ENCODE results near the gene YIPF3. TPM values are rescaled to one million over a fixed set of nuclear protein-coding genes. Genes with fewer than 3 reads are reported as not detected.

Gene YIPF3
- total and polyA plus RNA-seq, 9 of the 15 experiments (the other 6 are each of a cell fraction or from before 2014, with no cell fraction given) = 27.5 to 75.3 (median 57.6) TPM

- in situ Hi-C loops (cut with MboI) = no loop called here
- WGBS (ENCODE audit: insufficient coverage, low coverage, missing lambda C conversion rate) = 71% methylated on average over 6 of the region's 6 CpGs
- Histone ChIP-seq H4K20me1 (replicated peaks; ENCODE audit: control insufficient read depth, insufficient read depth, low read length) (peaks cover 12% of the 10 kb centered on the region; the same call in 1 of the 2 replicates), H3K4me3 (no peak overlapping the region), H3K4me2 (ENCODE audit: insufficient read depth, low read length) (no peak overlapping the region), H3K9ac (ENCODE audit: insufficient read depth in 1 of 2, low read depth in 2 of 2, low read length in 2 of 2) (no peak overlapping the region), H3K9me3 (replicated peaks; ENCODE audit: control insufficient read depth, insufficient read depth, low read depth, low read length) (no peaks in the 10 kb centered on the region), H3K27ac (ENCODE audit: extremely low read depth, low read depth, low read length) (no peak overlapping the region), H3K4me1 (replicated peaks in 1 of 2; ENCODE audit: control insufficient read depth in 2 of 2, insufficient read depth in 2 of 2, low read length in 2 of 2) (peaks cover 10 to 42% of the 10 kb centered on the region in 2 experiments; a peak in 4 of 5 replicates), H3K79me2 (ENCODE audit: control insufficient read depth, insufficient read depth, low read length) (no peaks in the 10 kb centered on the region), H3K9me1 (ENCODE audit: control insufficient read depth, insufficient read depth, low read length) (peaks cover 4% of the 10 kb centered on the region), H3K27me3 (ENCODE audit: control insufficient read depth in 2 of 2, insufficient read depth in 2 of 2, low read length in 2 of 2) (peaks cover 0 to 6% of the 10 kb centered on the region in 2 experiments; a peak in 2 of 5 replicates), H3K36me3 (ENCODE audit: control insufficient read depth, insufficient read depth, low read length) (peaks cover 51% of the 10 kb centered on the region; the same call in 2 of the 3 replicates), H2AFZ (ENCODE audit: low read depth, low read length) (no peak overlapping the region)
- TF ChIP-seq COPS2 (conservative IDR thresholded peaks at IDR 0.05) (no peak), ZNF263 (CRISPR knock-in tag; IDR thresholded peaks at IDR 0.05; ENCODE audit: borderline replicate concordance) (no peak), IFI16 (CRISPR knock-in tag; IDR thresholded peaks at IDR 0.05) (no peak), CTCF (IDR thresholded peaks at IDR 0.05 in 2 of 3, conservative IDR thresholded peaks at IDR 0.05 in 1 of 3; ENCODE audit: insufficient read depth in 2 of 3, low read depth in 1 of 3, low read length in 3 of 3) (0 out of 6 replicates have a peak, but pooled peaks of 1 of the 3 experiments have one; percentile 4)
- ChIA-PET POLR2A (interaction anchor here (0.7 to 6.2 kb wide), 5 partner anchors 11 to 242 kb away, joined by 4 to 54 read pairs (median 7); partner anchors contain the start of genes POLR1C and YIPF3), CTCF (ENCODE audit: low intra/inter-chr PET ratio) (interaction anchor here (1.2 to 1.7 kb wide), 2 partner anchors 50 to 240 kb away, joined by 3 to 6 read pairs; partner anchors contain the start of gene DLK2)
- no peak for FAIRE-seq
- intact Hi-C loops (cut with micrococcal nuclease) = loop anchor here (1.0 to 2.0 kb wide), 3 partner anchors 51 to 605 kb away; partner anchors contain the start of gene DLK2
- BruUV-seq (replicated peaks) = no TSS peak
- ATAC-seq = no peak
- DNase-seq (ENCODE audit: extremely low read depth in 1 of 4, low spot score in 3 of 4) = no peak
Observed at GRCh38 chr6:43505718-43506117, 11.0 kb downstream of the YIPF3 start.
